NCI-H1417 treated with DMSO at 0.1 percent for 48 hours (cell line): Measurements from ENCODE around the gene KLHL17.
"Not testable (repeated sequence)": the region's sequence is repeated elsewhere in the genome, so short reads cannot be mapped to it uniquely, and the experiment has no call there.

Experiments
- DNase-seq: peaks from one replicate; lab custom pipeline; 2025; lab: John Stamatoyannopoulos, UW

The KLHL17 gene

DNA sequence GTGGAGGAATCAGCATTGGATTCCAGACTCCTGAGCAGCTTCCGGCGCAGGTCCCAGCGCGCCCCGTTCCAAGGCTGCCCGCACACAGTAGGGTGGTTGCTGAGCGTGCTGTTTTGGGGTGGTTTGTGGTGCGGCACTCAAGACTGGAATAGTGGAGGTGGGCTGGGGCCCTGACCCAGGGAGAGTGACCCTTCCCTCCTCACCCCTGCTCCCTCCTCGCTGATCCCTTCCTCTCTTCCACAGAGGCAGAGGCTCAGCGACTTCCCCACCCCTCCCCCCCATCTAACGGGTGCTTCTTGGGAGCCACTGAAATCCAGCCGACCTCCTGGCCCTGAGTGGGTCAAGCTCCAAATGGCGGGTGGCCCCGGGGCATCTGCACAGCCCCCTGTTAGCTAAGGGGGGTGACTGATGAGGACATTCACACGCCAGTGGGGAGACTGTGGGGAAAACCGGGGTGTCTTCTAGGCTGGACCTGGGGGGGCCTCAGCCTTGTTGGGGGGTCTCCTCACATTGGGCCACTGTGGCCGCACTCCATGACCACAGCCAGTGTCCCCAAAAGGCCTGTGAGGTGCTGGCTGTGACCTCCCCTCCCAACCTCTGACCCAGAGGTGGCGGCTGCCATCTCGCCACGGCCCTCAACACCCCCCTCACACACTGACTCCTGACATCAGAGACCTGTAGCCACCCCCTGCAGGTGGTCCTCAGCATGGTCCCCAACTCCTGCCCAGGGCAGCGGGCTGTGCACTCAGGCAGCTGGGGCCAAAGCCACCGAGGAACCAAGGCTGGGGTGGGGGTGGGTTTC, 43.4 kb downstream of the KLHL17 start:
- no peak for DNase-seq

DNA sequence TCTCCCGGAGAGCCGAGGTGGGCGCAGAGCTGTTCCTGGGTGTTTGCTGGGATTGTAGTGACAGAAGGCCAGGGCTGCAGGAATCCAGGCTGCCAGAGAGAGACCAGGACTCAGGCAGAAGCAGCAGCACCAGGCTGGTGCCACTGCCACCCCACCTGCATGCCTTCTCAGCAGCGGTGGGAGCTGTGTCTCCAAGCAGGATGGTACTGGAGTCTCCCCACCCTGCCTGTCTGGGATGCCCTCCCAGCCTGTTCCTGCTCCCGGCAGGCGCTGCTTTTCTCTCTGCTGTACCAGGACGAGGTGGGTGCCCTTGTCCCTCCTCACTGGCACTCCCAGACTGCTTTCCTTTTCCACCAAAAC, 44.0 kb downstream of the KLHL17 start:
- DNase-seq: no peak

DNA sequence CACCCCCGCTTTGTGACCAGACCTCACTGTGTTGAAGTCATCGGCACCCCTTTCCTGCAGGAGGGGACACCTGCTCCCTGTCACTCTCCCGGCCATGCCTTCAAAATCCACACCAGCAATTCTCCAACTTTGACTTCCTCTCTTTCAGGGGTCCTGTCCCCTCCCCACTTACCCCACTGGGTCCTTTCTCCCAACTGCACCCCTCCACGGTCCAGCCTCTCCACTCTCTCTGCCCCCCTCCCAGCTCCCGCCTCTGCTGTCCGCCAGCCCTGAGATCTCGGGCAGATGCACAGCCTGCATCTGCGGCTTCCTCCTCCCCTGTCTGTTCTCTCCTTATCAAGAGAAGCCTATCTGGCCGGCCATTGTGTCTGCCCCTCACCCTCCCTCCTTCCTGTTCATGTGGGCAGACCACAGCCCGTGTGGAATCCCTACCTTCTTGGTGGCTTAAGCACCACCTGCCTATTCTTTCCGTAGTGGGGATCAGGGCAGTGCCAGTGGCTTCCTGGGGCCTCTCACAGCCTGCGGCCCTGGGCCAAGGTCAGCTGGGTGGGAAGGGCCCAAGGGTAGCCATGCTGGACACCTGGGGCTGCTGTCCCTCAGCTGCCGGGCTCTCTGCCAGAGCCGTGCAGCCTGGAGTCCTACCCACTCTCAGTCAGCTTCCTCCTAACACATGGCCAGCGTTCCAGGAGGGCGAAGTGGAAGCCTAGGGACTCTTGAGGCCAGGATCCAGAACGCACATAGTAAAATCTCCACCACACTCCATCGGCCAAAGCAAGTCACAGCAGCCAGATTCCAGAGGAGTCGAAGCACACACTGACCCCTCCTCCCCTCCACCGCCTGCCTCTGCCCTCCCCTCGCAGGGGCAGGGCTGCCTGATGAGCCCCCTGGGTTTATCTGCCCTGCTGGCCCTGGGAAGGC, 44.7 kb downstream of the KLHL17 start:
- no peak for DNase-seq

DNA sequence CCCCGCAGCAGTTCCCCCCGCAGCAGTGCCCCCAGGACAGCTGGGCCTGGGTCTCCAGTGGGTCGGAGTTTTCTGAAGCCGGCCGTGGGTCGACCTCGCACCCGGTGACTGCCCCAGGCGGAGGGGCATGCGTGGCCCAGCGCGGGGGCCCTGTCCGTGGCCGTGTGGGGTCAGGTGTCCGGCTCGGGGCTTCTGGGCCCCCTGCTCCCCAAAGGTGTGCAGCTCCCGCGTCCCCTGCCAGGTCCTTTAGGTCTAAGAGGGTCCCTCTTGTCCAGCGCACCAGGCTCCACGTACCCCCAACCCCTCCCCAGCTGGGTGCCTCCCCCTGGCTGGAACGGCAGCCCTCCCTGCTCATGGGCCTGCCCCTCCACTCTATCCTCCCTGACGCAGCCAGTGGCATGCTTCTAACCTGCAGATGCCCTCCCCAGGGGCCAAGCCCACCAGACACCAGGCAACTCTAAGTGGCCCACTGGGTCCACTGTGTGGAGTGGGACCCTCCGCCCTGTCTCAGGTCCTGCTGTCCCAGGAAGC, 45.5 kb downstream of the KLHL17 start:
- DNase-seq: no peak

DNA sequence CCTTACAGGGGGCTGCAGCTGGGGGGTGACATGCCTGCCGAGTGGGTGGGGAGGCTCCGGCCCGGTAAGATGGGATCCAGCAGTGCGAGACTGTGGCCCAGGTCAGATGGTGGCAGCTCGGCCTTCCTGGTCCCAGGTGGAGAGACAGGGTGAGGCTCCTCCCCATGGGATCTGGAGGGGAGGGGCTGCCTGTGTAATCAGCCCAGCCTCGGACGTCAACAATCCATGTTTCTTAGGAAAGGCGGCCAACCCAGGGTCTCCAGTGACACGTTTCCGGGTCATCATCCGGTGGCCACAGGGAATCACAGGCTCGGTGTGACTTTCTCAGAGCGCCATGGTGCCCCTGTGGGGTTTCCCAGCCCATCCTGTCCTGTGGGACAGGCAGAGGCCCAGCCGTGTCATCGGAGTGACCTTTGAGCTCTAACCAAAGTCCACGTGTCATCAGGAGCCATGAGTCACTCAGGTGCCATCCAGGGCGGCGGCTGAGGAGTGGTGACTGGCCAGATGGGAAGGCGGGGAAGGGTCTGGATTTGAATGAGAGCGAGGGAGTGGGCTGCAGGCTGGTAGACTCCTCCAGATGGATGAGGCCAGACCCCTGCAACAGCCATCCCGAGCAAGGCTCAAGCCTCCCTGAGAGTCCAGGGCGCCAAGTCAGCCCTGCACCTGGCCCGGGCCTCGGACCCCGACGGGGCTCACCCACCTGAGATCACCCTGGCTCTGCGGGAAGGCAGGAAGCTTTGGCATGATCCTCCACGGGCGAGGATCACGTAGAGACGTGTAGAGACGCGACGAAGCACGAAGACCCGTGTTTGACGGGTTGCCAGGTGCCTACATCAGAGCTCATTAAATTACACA, 46.1 kb downstream of the KLHL17 start:
- DNase-seq: no peak

DNA sequence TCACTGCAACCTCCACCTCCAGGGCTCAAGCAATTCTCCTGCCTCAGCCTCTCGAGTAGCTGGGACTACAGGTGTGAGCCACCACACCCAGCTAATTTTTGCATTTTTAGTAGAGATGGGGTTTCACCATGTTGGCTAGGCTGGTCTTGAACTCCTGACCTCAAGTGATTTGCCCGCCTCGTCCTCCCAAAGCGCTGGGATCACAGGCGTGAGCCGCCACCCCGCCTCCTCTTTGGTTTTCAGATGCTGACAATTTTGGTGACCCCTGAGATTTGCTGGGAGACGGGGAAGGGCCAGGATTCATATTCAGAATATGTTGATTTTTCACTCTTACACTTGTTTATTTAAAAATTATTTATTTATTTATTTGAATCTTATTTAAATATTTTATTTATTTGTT, 49.7 kb downstream of the KLHL17 start:
- not testable (repeated sequence) for DNase-seq

DNA sequence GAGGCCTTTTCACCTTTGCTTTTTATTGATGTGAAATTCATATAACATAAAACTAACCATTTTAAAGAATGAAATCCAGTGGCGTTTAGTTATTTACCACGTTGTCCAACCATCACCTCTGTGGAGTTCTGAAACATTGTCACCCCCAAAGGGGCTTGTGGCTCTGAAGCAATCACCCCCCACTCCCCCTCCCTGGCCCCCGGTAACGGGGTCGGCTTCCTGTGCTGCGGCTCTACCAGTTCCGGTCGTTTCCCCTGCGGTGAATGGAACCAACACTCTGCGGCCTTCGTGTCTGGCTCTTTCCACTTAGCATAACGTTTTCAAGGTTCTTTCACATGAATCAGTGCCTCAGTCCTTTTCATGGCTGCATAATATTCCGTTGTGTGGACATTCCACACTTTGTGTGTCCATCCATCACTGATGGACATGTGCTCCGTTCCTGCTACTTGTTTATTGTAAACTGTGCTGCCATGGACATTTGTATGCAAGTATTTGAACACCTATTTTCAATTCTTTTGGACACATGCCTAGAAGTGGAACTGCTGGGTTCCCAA, 51.1 kb downstream of the KLHL17 start:
- no peak for DNase-seq

DNA sequence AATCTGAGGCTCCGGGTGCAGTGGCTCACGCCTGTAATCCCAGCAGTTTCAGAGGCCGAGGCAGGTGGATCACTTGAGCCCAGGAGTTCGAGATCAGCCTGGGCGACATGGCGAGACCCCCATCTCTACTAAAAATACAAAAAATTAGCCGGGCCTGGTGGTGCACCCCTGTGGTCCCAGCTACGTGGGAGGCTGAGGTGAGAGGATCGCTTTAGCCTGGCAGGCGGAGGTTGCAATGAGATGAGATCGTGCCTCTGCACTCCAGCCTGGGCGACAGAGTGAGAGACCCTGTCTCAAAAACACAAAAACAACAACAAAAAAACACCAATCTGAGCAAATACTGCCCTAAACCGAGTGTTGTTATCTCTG, 52.3 kb downstream of the KLHL17 start:
- not testable (repeated sequence) for DNase-seq

DNA sequence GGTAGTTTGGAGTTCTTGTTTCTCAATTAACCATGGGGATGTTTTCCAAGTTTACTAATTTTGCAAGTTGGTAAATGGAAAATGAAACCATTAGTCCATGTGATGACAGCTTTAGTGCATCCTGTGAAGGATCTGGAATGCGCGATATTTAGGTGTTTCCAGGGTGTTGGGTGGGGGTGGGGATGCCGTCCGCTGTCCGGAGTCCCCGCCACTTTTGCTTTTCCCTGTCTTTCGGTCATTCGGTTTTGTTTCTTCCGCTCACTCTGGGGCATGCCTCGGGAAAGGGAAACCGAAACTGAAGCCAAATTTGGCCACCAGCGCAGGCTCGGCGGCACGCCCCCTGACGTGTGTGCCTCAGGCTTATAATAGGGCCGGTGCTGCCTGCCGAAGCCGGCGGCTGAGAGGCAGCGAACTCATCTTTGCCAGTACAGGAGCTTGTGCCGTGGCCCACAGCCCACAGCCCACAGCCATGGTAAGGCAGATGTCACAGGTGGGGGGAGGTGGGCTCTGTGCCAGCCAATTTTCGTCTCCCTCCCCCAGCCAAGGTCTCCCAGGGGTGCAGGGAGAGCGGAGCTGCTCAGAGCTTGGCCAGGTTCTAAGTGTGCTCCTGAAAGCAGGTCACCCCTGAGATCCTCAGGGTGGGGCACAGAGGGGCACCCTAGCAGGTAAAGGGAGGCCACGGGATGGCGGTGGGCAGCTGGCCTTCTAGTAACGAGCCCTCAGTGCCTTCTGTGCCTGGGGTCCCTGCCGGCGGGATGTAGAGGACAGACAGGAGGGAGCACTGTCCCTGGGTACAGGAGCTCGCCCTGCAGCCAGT, 52.9 kb downstream of the KLHL17 start, which contains the start of gene ISG15:
Gene ISG15 (plus strand): TSS at position 393 of the 817 bp plus-strand sequence. CDS start 77 bp downstream, at position 470.
- no peak for DNase-seq

DNA sequence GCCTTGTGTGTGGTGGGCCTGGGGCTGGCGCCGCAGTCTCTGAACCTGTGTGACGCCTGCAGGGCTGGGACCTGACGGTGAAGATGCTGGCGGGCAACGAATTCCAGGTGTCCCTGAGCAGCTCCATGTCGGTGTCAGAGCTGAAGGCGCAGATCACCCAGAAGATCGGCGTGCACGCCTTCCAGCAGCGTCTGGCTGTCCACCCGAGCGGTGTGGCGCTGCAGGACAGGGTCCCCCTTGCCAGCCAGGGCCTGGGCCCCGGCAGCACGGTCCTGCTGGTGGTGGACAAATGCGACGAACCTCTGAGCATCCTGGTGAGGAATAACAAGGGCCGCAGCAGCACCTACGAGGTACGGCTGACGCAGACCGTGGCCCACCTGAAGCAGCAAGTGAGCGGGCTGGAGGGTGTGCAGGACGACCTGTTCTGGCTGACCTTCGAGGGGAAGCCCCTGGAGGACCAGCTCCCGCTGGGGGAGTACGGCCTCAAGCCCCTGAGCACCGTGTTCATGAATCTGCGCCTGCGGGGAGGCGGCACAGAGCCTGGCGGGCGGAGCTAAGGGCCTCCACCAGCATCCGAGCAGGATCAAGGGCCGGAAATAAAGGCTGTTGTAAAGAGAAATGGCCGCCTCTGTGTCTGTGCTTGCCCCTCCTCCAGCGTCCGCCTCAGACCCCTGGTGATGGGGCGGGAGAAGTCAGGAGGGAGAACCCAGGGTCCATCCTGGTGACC, 53.7 kb downstream of the KLHL17 start:
- no peak for DNase-seq

DNA sequence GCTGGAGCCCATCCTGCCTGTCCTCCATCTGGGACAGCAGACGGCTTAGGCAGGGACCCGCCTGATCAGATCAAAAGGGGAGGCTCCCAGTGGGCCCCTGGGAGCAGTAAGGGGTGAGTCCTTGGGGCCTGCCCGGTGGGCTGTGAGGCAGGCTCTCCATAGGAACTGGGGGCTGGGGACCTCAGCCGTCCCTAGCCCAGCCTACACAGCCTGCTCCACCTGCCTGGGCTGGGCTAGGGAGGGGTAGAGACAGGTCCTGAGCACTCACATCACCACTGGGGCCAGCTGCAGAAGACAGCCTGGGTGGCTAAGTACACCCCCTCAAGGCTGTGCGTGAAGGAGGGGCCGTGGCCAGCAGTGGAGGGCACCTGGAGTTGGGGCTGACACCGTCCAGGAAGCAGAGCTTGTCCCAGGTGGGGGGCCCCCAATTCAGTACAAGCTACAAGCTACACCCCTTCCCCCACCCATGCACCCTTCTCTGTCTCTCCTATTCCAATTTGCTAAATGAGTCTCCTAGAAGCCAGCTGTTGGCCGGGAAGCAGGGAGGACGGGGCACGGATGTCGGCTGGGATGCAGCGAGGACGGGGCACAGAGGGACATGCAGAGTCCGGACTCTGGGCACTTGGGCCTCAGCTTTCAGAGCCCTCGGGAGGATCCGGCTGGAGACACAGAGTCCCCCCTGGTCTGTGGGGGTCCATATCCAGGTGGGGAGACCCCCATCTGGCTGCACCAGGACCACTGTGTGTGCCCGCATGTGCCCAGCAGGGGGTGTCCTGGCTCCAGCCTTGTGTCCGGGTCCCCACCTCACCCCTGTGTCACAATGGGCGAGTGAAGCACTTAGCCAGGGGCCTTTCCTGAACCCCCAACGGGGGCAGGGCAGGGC, 54.7 kb downstream of the KLHL17 start:
- no peak for DNase-seq
